ENCODE measurements around the gene C7orf57.

GRCh38 chr7:48011323-48011722 lies 24.0 kb upstream of the C7orf57 start:
- TF ChIP-seq, protein P1, sequence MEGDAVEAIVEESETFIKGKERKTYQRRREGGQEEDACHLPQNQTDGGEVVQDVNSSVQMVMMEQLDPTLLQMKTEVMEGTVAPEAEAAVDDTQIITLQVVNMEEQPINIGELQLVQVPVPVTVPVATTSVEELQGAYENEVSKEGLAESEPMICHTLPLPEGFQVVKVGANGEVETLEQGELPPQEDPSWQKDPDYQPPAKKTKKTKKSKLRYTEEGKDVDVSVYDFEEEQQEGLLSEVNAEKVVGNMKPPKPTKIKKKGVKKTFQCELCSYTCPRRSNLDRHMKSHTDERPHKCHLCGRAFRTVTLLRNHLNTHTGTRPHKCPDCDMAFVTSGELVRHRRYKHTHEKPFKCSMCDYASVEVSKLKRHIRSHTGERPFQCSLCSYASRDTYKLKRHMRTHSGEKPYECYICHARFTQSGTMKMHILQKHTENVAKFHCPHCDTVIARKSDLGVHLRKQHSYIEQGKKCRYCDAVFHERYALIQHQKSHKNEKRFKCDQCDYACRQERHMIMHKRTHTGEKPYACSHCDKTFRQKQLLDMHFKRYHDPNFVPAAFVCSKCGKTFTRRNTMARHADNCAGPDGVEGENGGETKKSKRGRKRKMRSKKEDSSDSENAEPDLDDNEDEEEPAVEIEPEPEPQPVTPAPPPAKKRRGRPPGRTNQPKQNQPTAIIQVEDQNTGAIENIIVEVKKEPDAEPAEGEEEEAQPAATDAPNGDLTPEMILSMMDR (IDR thresholded peaks at IDR 0.05), result no peak
- TF ChIP-seq EP300 (IDR thresholded peaks at IDR 0.05) (no peak), POLR2A (IDR thresholded peaks at IDR 0.05) (no peak)
